Osteocyte (in vitro differentiated cells): ENCODE measurements around the gene ERCC6L2. TPM values are rescaled to one million over a fixed set of nuclear protein-coding genes. Genes with fewer than 3 reads are reported as not detected.

Experiments
- DNase-seq: peaks from one replicate; pipeline ENCODE4 v3.0.0; 2021; ENCODE audit warnings: mixed read lengths; ENCODE audit not compliant: unreplicated experiment; ENCODE audit errors: extremely low spot score
- H3K27ac Mint-ChIP-seq: one replicate; pipeline ENCODE4 v1.8.0; 2021; ENCODE audit warnings: mild to moderate bottlenecking, mixed read lengths; ENCODE audit not compliant: unreplicated experiment
- H3K27me3 Mint-ChIP-seq: one replicate; pipeline ENCODE4 v1.8.0; 2021; ENCODE audit warnings: mixed read lengths; ENCODE audit not compliant: unreplicated experiment
- H3K36me3 Mint-ChIP-seq: one replicate; pipeline ENCODE4 v1.8.0; 2021; ENCODE audit warnings: mixed read lengths; ENCODE audit not compliant: unreplicated experiment
- H3K4me1 Mint-ChIP-seq: one replicate; pipeline ENCODE4 v1.8.0; 2021; ENCODE audit warnings: mixed read lengths; ENCODE audit not compliant: unreplicated experiment
- H3K4me3 Mint-ChIP-seq: one replicate; pipeline ENCODE4 v1.8.0; 2021; ENCODE audit warnings: mild to moderate bottlenecking, moderate library complexity, mixed read lengths; ENCODE audit not compliant: unreplicated experiment
- H3K9me3 Mint-ChIP-seq: one replicate; pipeline ENCODE4 v1.8.0; 2021; ENCODE audit warnings: mixed read lengths; ENCODE audit not compliant: unreplicated experiment
- CTCF ChIP-seq: fragments of 200-600 bp; sonication (generic); IDR thresholded peaks from 2 replicates; pipeline ENCODE4 v1.5.0; 2021; ENCODE audit warnings: antibody characterized with exemption, mild to moderate bottlenecking, moderate library complexity
- total RNA-seq: library from RNA; stranded (reverse); gene quantifications from 2 replicates; pipeline ENCODE4 v1.2.1, GENCODE V29; 2021

The ERCC6L2 gene
- total RNA-seq, 1 donor from 2014 or later = 50.5 TPM

GRCh38 chr9:95887926-95888497 is 12.5 kb downstream of the ERCC6L2 start:
- no peak for TF ChIP-seq CTCF
- Mint-ChIP-seq H3K27me3 (no peaks in the 10 kb centered on the region), H3K4me3 (no peak overlapping the region), H3K9me3 (no peaks in the 10 kb centered on the region), H3K27ac (no peak overlapping the region), H3K36me3 (peaks cover 35% of the 10 kb centered on the region), H3K4me1 (peaks cover 2% of the 10 kb centered on the region)
- no peak for DNase-seq

GRCh38 chr9:95890594-95890993 is 15.1 kb downstream of the ERCC6L2 start:
- Mint-ChIP-seq H3K4me1 (peaks cover 2% of the 10 kb centered on the region), H3K36me3 (peaks cover 35% of the 10 kb centered on the region), H3K4me3 (no peak overlapping the region), H3K9me3 (peaks cover 4% of the 10 kb centered on the region), H3K27ac (no peak overlapping the region), H3K27me3 (no peaks in the 10 kb centered on the region)
- no peak for DNase-seq
- TF ChIP-seq CTCF = no peak

- Mint-ChIP-seq H3K4me3 (no peak overlapping the region), H3K4me1 (peaks cover 2% of the 10 kb centered on the region), H3K9me3 (peaks cover 4% of the 10 kb centered on the region), H3K27ac (no peak overlapping the region), H3K36me3 (peaks cover 36% of the 10 kb centered on the region), H3K27me3 (no peaks in the 10 kb centered on the region)
- DNase-seq = no peak
- no peak for TF ChIP-seq CTCF
Observed at GRCh38 chr9:95891067-95891671, 15.7 kb downstream of the ERCC6L2 start.

- TF ChIP-seq CTCF = no peak
- H3K9me3 Mint-ChIP-seq = peaks cover 4% of the 10 kb centered on the region
- peaks cover 31% of the 10 kb centered on the region for H3K36me3 Mint-ChIP-seq
- H3K27me3 Mint-ChIP-seq = no peaks in the 10 kb centered on the region
- peaks cover 2% of the 10 kb centered on the region for H3K4me1 Mint-ChIP-seq
- DNase-seq = no peak
- H3K4me3 Mint-ChIP-seq = no peak overlapping the region
- no peak overlapping the region for H3K27ac Mint-ChIP-seq
Observed at GRCh38 chr9:95892690-95893089, 17.2 kb downstream of the ERCC6L2 start.

GRCh38 chr9:95896580-95896979 is 21.1 kb downstream of the ERCC6L2 start:
- no peaks in the 10 kb centered on the region for H3K27me3 Mint-ChIP-seq
- TF ChIP-seq CTCF = no peak
- H3K4me1 Mint-ChIP-seq = no peaks in the 10 kb centered on the region

More at GRCh38 chr9:95896580-95896979, 21.1 kb downstream of the ERCC6L2 start:
- peaks cover 4% of the 10 kb centered on the region for H3K9me3 Mint-ChIP-seq
- H3K27ac Mint-ChIP-seq = no peak overlapping the region
- peaks cover 21% of the 10 kb centered on the region for H3K36me3 Mint-ChIP-seq
- no peak overlapping the region for H3K4me3 Mint-ChIP-seq
- no peak for DNase-seq
